Lower leg skin (tissue), 4 donors: ENCODE results near the gene COL4A6. TPM values are rescaled to one million over a fixed set of nuclear protein-coding genes. Genes with fewer than 3 reads are reported as not detected.

Experiments used
- DNase-seq, 2 donors: peaks; one replicate each; pipeline ENCODE4 v3.0.0-alpha.2; 2019; ENCODE audit warnings: low spot score in 2 of 2
- H3K4me3 ChIP-seq: fragments of 200-600 bp; sonication (generic); 2 replicates; pipeline ENCODE4 v1.5.1; 2017; ENCODE audit warnings: mild to moderate bottlenecking, low read depth; ENCODE audit not compliant: poor library complexity, severe bottlenecking
- POLR2A ChIP-seq, 2 donors: fragments of 450-650 bp; IDR thresholded peaks; one replicate each; pipeline ENCODE4 v1.6.1; 2016 to 2017; ENCODE audit warnings: antibody characterized with exemption in 2 of 2, mild to moderate bottlenecking in 1 of 2, moderate library complexity in 1 of 2
- WGBS, 2 donors: methylation state at CpG; one replicate each; pipeline ENCODE4 v1.1.5; 2018; 5-methylcytosine and 5-hydroxymethylcytosine counted together
- intact Hi-C: fragments of 100-400 bp; cut with DNase I; formaldehyde crosslinking; loops from one replicate; pipeline ENCODE4 v1.15.0; 2023; ENCODE audit warnings: low total_unique reads
- total RNA-seq, 4 donors: library from RNA; depleted of rRNA; stranded (reverse); fragments of >200 nt; gene quantifications; one replicate each; pipeline ENCODE4 v1.1.0, GENCODE V29; 2016
- TF ChIP-seq, protein P1 (sequence below), 3 donors: fragments of 450-650 bp; IDR thresholded peaks; one replicate each; pipeline ENCODE4 v1.5.1; 2016; ENCODE audit warnings: antibody characterized with exemption in 3 of 3, mild to moderate bottlenecking in 3 of 3, moderate library complexity in 2 of 3

The COL4A6 gene
- total RNA-seq, 4 donors from 2014 or later, result 9.4 to 15.3 (median 11.6) TPM

DNA sequence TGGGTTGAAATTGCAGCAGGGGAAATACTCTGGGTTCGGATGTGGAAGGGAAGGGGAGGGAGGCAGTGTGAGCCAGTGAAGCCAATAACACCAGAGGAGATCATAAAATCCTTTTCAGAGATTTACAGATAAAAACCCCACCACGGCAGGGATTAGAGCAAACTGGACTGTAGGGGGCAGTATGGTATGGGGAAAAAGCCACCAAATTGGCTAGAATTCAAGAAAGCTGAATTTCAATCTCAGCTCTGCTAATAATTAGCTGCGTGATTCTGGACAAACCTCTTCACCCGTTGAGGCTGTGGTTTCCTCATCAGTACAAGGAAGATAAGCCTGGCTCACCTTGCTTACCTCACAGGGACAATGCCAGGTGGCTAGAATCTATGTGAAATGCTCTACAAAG is 238.5 kb downstream of the COL4A6 start:
- TF ChIP-seq, protein P1, sequence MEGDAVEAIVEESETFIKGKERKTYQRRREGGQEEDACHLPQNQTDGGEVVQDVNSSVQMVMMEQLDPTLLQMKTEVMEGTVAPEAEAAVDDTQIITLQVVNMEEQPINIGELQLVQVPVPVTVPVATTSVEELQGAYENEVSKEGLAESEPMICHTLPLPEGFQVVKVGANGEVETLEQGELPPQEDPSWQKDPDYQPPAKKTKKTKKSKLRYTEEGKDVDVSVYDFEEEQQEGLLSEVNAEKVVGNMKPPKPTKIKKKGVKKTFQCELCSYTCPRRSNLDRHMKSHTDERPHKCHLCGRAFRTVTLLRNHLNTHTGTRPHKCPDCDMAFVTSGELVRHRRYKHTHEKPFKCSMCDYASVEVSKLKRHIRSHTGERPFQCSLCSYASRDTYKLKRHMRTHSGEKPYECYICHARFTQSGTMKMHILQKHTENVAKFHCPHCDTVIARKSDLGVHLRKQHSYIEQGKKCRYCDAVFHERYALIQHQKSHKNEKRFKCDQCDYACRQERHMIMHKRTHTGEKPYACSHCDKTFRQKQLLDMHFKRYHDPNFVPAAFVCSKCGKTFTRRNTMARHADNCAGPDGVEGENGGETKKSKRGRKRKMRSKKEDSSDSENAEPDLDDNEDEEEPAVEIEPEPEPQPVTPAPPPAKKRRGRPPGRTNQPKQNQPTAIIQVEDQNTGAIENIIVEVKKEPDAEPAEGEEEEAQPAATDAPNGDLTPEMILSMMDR (IDR thresholded peaks at IDR 0.05), result no peak
- no peak for TF ChIP-seq POLR2A (IDR thresholded peaks at IDR 0.05)
- intact Hi-C loops, result no loop called here
- no peak overlapping the region for H3K4me3 ChIP-seq
- WGBS, 2 donors, result 6 to 7% methylated on average over 4 of the region's 4 CpGs
- no peak for DNase-seq

DNA sequence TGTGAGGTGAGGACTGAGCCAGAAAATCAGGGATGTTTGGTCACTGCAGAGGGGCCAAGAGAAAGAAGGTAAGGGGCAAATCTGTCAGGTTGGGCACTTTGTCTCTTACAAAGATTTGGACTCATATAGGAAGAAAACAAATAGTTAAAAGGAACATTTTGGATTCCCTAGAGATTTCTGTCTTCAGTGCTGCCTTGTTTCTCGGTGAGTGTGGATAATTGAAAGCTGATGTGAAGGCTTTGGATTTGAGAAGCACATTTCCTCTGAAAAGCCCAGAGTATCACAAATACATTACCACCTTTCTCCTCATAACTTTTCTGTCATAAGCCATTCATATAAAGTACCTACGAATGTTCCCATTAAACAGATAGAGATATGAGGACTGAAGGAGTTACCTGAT is 239.2 kb downstream of the COL4A6 start:
- WGBS, 2 donors, result 42 to 60% methylated on average over 2 of the region's 2 CpGs
- H3K4me3 ChIP-seq, result no peak overlapping the region
- no peak for TF ChIP-seq POLR2A (IDR thresholded peaks at IDR 0.05)
- TF ChIP-seq, protein P1 (IDR thresholded peaks at IDR 0.05), result no peak
- no peak for DNase-seq
- intact Hi-C loops, result no loop called here

DNA sequence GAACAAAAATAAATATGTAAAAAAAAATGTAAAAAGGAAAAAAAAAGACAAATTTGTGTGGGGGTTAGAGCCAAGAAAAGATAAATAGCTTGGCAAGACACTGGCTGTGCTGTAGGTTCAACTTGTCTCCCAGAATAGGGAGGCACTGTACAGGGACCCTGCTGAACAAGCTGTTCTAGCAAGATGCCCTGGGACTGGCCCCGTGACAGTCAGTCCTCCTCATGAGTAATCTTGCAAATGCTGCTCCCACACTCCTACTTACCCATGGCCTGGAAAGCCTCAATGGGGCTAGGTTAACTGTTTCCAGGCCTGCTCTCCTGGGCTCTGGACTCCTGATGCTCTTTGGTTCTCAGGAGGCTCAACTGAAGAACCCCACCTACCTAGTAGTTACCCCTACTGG is 239.8 kb downstream of the COL4A6 start:
- intact Hi-C loops, result no loop called here
- DNase-seq, result peak in 1 of 2 donors; percentile 25
- TF ChIP-seq, protein P1 (IDR thresholded peaks at IDR 0.05), result no peak
- no peak for TF ChIP-seq POLR2A (IDR thresholded peaks at IDR 0.05)

DNA sequence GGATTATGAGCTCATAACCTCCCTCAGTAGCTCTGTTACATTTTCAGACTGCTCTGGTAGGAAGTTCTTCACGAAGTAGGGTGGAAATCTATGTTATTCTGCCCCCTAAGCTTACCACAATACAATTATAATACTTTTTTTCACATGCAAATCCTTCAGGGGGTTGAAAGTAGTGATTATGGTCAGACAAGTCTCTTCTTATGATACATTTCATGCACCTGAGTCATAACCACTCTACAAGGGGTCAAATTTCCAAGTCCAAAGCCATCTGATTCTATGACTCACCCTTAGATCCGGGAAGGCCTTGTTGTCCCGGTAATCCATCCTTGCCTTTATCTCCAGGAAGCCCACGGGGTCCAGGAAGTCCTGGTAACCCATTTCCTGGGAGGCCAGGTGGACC is 251.4 kb downstream of the COL4A6 start:
- no peak for DNase-seq
- no peak overlapping the region for H3K4me3 ChIP-seq
- TF ChIP-seq POLR2A (IDR thresholded peaks at IDR 0.05), result no peak
- TF ChIP-seq, protein P1 (IDR thresholded peaks at IDR 0.05), result no peak
- 49 to 69% methylated on average over 4 of the region's 4 CpGs for WGBS, 2 donors
- intact Hi-C loops, result no loop called here

More for the DNA sequence above, 239.8 kb downstream of the COL4A6 start:
- 33 to 47% methylated on average over 1 of the region's 1 CpG for WGBS, 2 donors
- H3K4me3 ChIP-seq, result no peak overlapping the region

DNA sequence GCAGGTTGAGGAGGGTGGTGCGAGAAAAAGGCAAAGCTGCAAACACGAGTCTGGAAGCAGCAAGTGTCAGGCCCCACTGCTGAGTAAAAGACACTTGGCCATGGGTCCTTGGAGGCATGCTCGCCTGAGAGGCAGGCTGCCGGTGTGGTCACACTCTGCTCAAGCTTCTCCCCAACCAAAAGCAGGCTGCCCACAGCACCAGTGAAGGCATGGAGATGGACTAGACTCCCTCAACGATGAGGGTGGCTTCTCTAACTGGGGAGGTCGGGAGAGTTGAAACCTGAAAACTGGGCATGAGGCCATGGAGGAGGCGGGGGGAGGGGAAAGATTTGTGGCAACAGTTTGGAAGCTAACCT is 260.1 kb downstream of the COL4A6 start:
- 71% methylated on average over 7 of the region's 7 CpGs for WGBS, 2 donors
- no peak overlapping the region for H3K4me3 ChIP-seq
- intact Hi-C loops, result no loop called here

More for the DNA sequence above, 260.1 kb downstream of the COL4A6 start:
- no peak for TF ChIP-seq POLR2A (IDR thresholded peaks at IDR 0.05)
- TF ChIP-seq, protein P1 (IDR thresholded peaks at IDR 0.05), result no peak
- DNase-seq, result peak in 1 of 2 donors; percentile 78
